ENCODE data around the gene PTPN1. TPM values are rescaled to one million over a fixed set of nuclear protein-coding genes. Genes with fewer than 3 reads are reported as not detected.

Gene PTPN1
- total and polyA plus RNA-seq, 2 experiments from 2014 or later = 16.9 to 26.4 TPM

- Mint-ChIP-seq H3K4me3 (no peak overlapping the region), H3K27ac (no peak overlapping the region), H3K36me3 (ENCODE audit: low read depth) (no peaks in the 10 kb centered on the region; the same call in 2 of the 3 replicates), H3K4me1 (peaks cover 30% of the 10 kb centered on the region), H3K27me3 (ENCODE audit: insufficient read depth, low read depth, poor library complexity) (peaks cover 25% of the 10 kb centered on the region), H3K9me3 (no peaks in the 10 kb centered on the region)
- Histone ChIP-seq H3K79me2 (replicated peaks; ENCODE audit: insufficient read depth) (no peaks in the 10 kb centered on the region), H3K4me1 (ENCODE audit: insufficient read depth) (peaks cover 21% of the 10 kb centered on the region), H3K9me2 (ENCODE audit: insufficient read depth) (no peaks in the 10 kb centered on the region), H3F3A (replicated peaks; ENCODE audit: low read depth) (peaks cover 5% of the 10 kb centered on the region; the same call in 1 of the 2 replicates), H3K27me3 (ENCODE audit: insufficient read depth) (no peaks in the 10 kb centered on the region), H3K27ac (ENCODE audit: low read depth) (no peak overlapping the region), H2AFZ (no peak overlapping the region), H3K36me3 (ENCODE audit: insufficient read depth) (no peaks in the 10 kb centered on the region), H3K4me3 (no peak overlapping the region), H3K4me2 (no peak overlapping the region), H4K20me1 (replicated peaks; ENCODE audit: insufficient read depth) (no peaks in the 10 kb centered on the region)
- TF ChIP-seq, protein P1, sequence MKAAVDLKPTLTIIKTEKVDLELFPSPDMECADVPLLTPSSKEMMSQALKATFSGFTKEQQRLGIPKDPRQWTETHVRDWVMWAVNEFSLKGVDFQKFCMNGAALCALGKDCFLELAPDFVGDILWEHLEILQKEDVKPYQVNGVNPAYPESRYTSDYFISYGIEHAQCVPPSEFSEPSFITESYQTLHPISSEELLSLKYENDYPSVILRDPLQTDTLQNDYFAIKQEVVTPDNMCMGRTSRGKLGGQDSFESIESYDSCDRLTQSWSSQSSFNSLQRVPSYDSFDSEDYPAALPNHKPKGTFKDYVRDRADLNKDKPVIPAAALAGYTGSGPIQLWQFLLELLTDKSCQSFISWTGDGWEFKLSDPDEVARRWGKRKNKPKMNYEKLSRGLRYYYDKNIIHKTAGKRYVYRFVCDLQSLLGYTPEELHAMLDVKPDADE (IDR thresholded peaks at IDR 0.05) = no peak
- no peak for TF ChIP-seq ZNF462 (CRISPR knock-in tag; IDR thresholded peaks at IDR 0.05)
- TF ChIP-seq EZH2 (IDR thresholded peaks at IDR 0.05; ENCODE audit: low read depth, unreplicated experiment) = no peak
- TF ChIP-seq CTCF (conservative IDR thresholded peaks at IDR 0.05; ENCODE audit: low read depth in 2 of 2) = no peak
- no peak for TF ChIP-seq NANOG (IDR thresholded peaks at IDR 0.05; ENCODE audit: borderline replicate concordance)
- TF ChIP-seq STAT1 (IDR thresholded peaks at IDR 0.05; ENCODE audit: unreplicated experiment) = no peak
- TF ChIP-seq REST (IDR thresholded peaks at IDR 0.05; ENCODE audit: unreplicated experiment) = no peak
- TF ChIP-seq POLR2AphosphoS5 (IDR thresholded peaks at IDR 0.05; ENCODE audit: low read depth) = no peak
- no peak for TF ChIP-seq ZNF114 (CRISPR knock-in tag; IDR thresholded peaks at IDR 0.05)
- TF ChIP-seq JUNB (IDR thresholded peaks at IDR 0.05; ENCODE audit: unreplicated experiment) = no peak
- no peak for TF ChIP-seq EZH2phosphoT487 (IDR thresholded peaks at IDR 0.05; ENCODE audit: unreplicated experiment)
- no peak for TF ChIP-seq ZNF331 (CRISPR knock-in tag; IDR thresholded peaks at IDR 0.05; ENCODE audit: low read depth)
- no peak for TF ChIP-seq CREB1 (CRISPR knock-in tag; IDR thresholded peaks at IDR 0.05; ENCODE audit: low read depth)
- DNase-seq (ENCODE audit: low spot score) (no peak), ATAC-seq (no peak)
Observed at GRCh38 chr20:50633361-50633760, 123.2 kb downstream of the PTPN1 start.

All from GM23338 (cell line).